ENCODE measurements around the gene UBLCP1.
"Not testable (repeated sequence)": the region's sequence is repeated elsewhere in the genome, so short reads cannot be mapped to it uniquely, and the experiment has no call there.

UBLCP1 gene

GRCh38 chr5:159228097-159228496 is 35.0 kb upstream of the UBLCP1 start:
- H3K27ac ChIP-seq (ENCODE audit: low read length); H3K4me1 ChIP-seq (ENCODE audit: control insufficient read depth, low read depth, low read length): not testable (repeated sequence)
- H3K27me3 ChIP-seq (ENCODE audit: control insufficient read depth, insufficient read depth, low read length) = peaks cover 96% of the 10 kb centered on the region

GRCh38 chr5:159230657-159231056 is 32.4 kb upstream of the UBLCP1 start:
- no peak overlapping the region for H3K27ac ChIP-seq (ENCODE audit: low read length)
- H3K9me3 ChIP-seq (ENCODE audit: control insufficient read depth, low read depth, low read length) = no peaks in the 10 kb centered on the region
- H3K36me3 ChIP-seq (ENCODE audit: control insufficient read depth, low read depth, low read length) = no peaks in the 10 kb centered on the region
- H3K4me1 ChIP-seq (ENCODE audit: control insufficient read depth, low read depth, low read length) = peaks cover 3% of the 10 kb centered on the region
- H3K9ac ChIP-seq (ENCODE audit: low read length) = no peak overlapping the region
- H3K4me3 ChIP-seq (ENCODE audit: low read length) = no peak overlapping the region
- peaks cover 78% of the 10 kb centered on the region for H3K27me3 ChIP-seq (ENCODE audit: control insufficient read depth, insufficient read depth, low read length)

More at GRCh38 chr5:159228097-159228496, 35.0 kb upstream of the UBLCP1 start:
- H3K9ac ChIP-seq (ENCODE audit: low read length); H3K4me3 ChIP-seq (ENCODE audit: low read length); H3K36me3 ChIP-seq (ENCODE audit: control insufficient read depth, low read depth, low read length); H3K9me3 ChIP-seq (ENCODE audit: control insufficient read depth, low read depth, low read length): not testable (repeated sequence)

GRCh38 chr5:159231167-159231566 is 31.9 kb upstream of the UBLCP1 start:
- no peaks in the 10 kb centered on the region for H3K9me3 ChIP-seq (ENCODE audit: control insufficient read depth, low read depth, low read length)
- peaks cover 3% of the 10 kb centered on the region for H3K4me1 ChIP-seq (ENCODE audit: control insufficient read depth, low read depth, low read length)
- H3K4me3 ChIP-seq (ENCODE audit: low read length) = no peak overlapping the region
- H3K9ac ChIP-seq (ENCODE audit: low read length) = no peak overlapping the region
- H3K27me3 ChIP-seq (ENCODE audit: control insufficient read depth, insufficient read depth, low read length) = peaks cover 73% of the 10 kb centered on the region
- no peak overlapping the region for H3K27ac ChIP-seq (ENCODE audit: low read length)
- no peaks in the 10 kb centered on the region for H3K36me3 ChIP-seq (ENCODE audit: control insufficient read depth, low read depth, low read length)

GRCh38 chr5:159235871-159236520 is 27.1 kb upstream of the UBLCP1 start:
- H3K9me3 ChIP-seq (ENCODE audit: control insufficient read depth, low read depth, low read length); H3K36me3 ChIP-seq (ENCODE audit: control insufficient read depth, low read depth, low read length); H3K4me1 ChIP-seq (ENCODE audit: control insufficient read depth, low read depth, low read length); H3K27ac ChIP-seq (ENCODE audit: low read length); H3K9ac ChIP-seq (ENCODE audit: low read length); H3K4me3 ChIP-seq (ENCODE audit: low read length): not testable (repeated sequence)
- peaks cover 29% of the 10 kb centered on the region for H3K27me3 ChIP-seq (ENCODE audit: control insufficient read depth, insufficient read depth, low read length)

- H3K27ac ChIP-seq (ENCODE audit: low read length) = no peak overlapping the region
- no peaks in the 10 kb centered on the region for H3K4me1 ChIP-seq (ENCODE audit: control insufficient read depth, low read depth, low read length)
- H3K27me3 ChIP-seq (ENCODE audit: control insufficient read depth, insufficient read depth, low read length) = peaks cover 8% of the 10 kb centered on the region
- H3K9ac ChIP-seq (ENCODE audit: low read length) = no peak overlapping the region
- no peak overlapping the region for H3K4me3 ChIP-seq (ENCODE audit: low read length)
- no peaks in the 10 kb centered on the region for H3K9me3 ChIP-seq (ENCODE audit: control insufficient read depth, low read depth, low read length)
- no peaks in the 10 kb centered on the region for H3K36me3 ChIP-seq (ENCODE audit: control insufficient read depth, low read depth, low read length)
Observed at GRCh38 chr5:159240301-159240870, 22.7 kb upstream of the UBLCP1 start.

- H3K4me3 ChIP-seq (ENCODE audit: low read length) = no peak overlapping the region
- H3K9ac ChIP-seq (ENCODE audit: low read length) = no peak overlapping the region
- no peak overlapping the region for H3K27ac ChIP-seq (ENCODE audit: low read length)
- no peaks in the 10 kb centered on the region for H3K36me3 ChIP-seq (ENCODE audit: control insufficient read depth, low read depth, low read length)
- no peaks in the 10 kb centered on the region for H3K9me3 ChIP-seq (ENCODE audit: control insufficient read depth, low read depth, low read length)
- no peaks in the 10 kb centered on the region for H3K4me1 ChIP-seq (ENCODE audit: control insufficient read depth, low read depth, low read length)
- H3K27me3 ChIP-seq (ENCODE audit: control insufficient read depth, insufficient read depth, low read length) = peaks cover 14% of the 10 kb centered on the region
Observed at GRCh38 chr5:159241946-159242552, 21.0 kb upstream of the UBLCP1 start.

GRCh38 chr5:159242656-159243055 is 20.4 kb upstream of the UBLCP1 start:
- no peak overlapping the region for H3K27ac ChIP-seq (ENCODE audit: low read length)
- no peaks in the 10 kb centered on the region for H3K36me3 ChIP-seq (ENCODE audit: control insufficient read depth, low read depth, low read length)
- H3K27me3 ChIP-seq (ENCODE audit: control insufficient read depth, insufficient read depth, low read length) = peaks cover 14% of the 10 kb centered on the region
- no peaks in the 10 kb centered on the region for H3K9me3 ChIP-seq (ENCODE audit: control insufficient read depth, low read depth, low read length)
- H3K9ac ChIP-seq (ENCODE audit: low read length) = no peak overlapping the region
- no peak overlapping the region for H3K4me3 ChIP-seq (ENCODE audit: low read length)
- H3K4me1 ChIP-seq (ENCODE audit: control insufficient read depth, low read depth, low read length) = no peaks in the 10 kb centered on the region

GRCh38 chr5:159243385-159243784 is 19.7 kb upstream of the UBLCP1 start:
- H3K27me3 ChIP-seq (ENCODE audit: control insufficient read depth, insufficient read depth, low read length) = peaks cover 11% of the 10 kb centered on the region
- no peak overlapping the region for H3K27ac ChIP-seq (ENCODE audit: low read length)
- H3K4me3 ChIP-seq (ENCODE audit: low read length) = no peak overlapping the region
- no peaks in the 10 kb centered on the region for H3K4me1 ChIP-seq (ENCODE audit: control insufficient read depth, low read depth, low read length)
- H3K36me3 ChIP-seq (ENCODE audit: control insufficient read depth, low read depth, low read length) = no peaks in the 10 kb centered on the region
- no peak overlapping the region for H3K9ac ChIP-seq (ENCODE audit: low read length)
- no peaks in the 10 kb centered on the region for H3K9me3 ChIP-seq (ENCODE audit: control insufficient read depth, low read depth, low read length)

GRCh38 chr5:159244163-159244562 is 18.9 kb upstream of the UBLCP1 start:
- no peak overlapping the region for H3K27ac ChIP-seq (ENCODE audit: low read length)
- H3K27me3 ChIP-seq (ENCODE audit: control insufficient read depth, insufficient read depth, low read length) = peaks cover 11% of the 10 kb centered on the region
- H3K36me3 ChIP-seq (ENCODE audit: control insufficient read depth, low read depth, low read length) = no peaks in the 10 kb centered on the region
- H3K9me3 ChIP-seq (ENCODE audit: control insufficient read depth, low read depth, low read length) = no peaks in the 10 kb centered on the region
- H3K4me3 ChIP-seq (ENCODE audit: low read length) = no peak overlapping the region
- H3K9ac ChIP-seq (ENCODE audit: low read length) = no peak overlapping the region
- no peaks in the 10 kb centered on the region for H3K4me1 ChIP-seq (ENCODE audit: control insufficient read depth, low read depth, low read length)

- peaks cover 11% of the 10 kb centered on the region for H3K27me3 ChIP-seq (ENCODE audit: control insufficient read depth, insufficient read depth, low read length)
Observed at GRCh38 chr5:159244890-159245289, 18.2 kb upstream of the UBLCP1 start.

GRCh38 chr5:159249158-159249557 is 13.9 kb upstream of the UBLCP1 start:
- H3K27ac ChIP-seq (ENCODE audit: low read length) = no peak overlapping the region
- no peak overlapping the region for H3K9ac ChIP-seq (ENCODE audit: low read length)
- no peaks in the 10 kb centered on the region for H3K4me1 ChIP-seq (ENCODE audit: control insufficient read depth, low read depth, low read length)
- no peaks in the 10 kb centered on the region for H3K36me3 ChIP-seq (ENCODE audit: control insufficient read depth, low read depth, low read length)
- no peaks in the 10 kb centered on the region for H3K9me3 ChIP-seq (ENCODE audit: control insufficient read depth, low read depth, low read length)
- H3K27me3 ChIP-seq (ENCODE audit: control insufficient read depth, insufficient read depth, low read length) = peaks cover 11% of the 10 kb centered on the region
- H3K4me3 ChIP-seq (ENCODE audit: low read length) = no peak overlapping the region

More at GRCh38 chr5:159244890-159245289, 18.2 kb upstream of the UBLCP1 start:
- Histone ChIP-seq H3K36me3 (ENCODE audit: control insufficient read depth, low read depth, low read length) (no peaks in the 10 kb centered on the region), H3K9me3 (ENCODE audit: control insufficient read depth, low read depth, low read length) (no peaks in the 10 kb centered on the region), H3K4me1 (ENCODE audit: control insufficient read depth, low read depth, low read length) (no peaks in the 10 kb centered on the region), H3K9ac (ENCODE audit: low read length) (no peak overlapping the region), H3K27ac (ENCODE audit: low read length) (no peak overlapping the region), H3K4me3 (ENCODE audit: low read length) (no peak overlapping the region)

- H3K9me3 ChIP-seq (ENCODE audit: control insufficient read depth, low read depth, low read length) = no peaks in the 10 kb centered on the region
Observed at GRCh38 chr5:159252195-159252594, 10.9 kb upstream of the UBLCP1 start.

More at GRCh38 chr5:159252195-159252594, 10.9 kb upstream of the UBLCP1 start:
- Histone ChIP-seq H3K4me1 (ENCODE audit: control insufficient read depth, low read depth, low read length) (no peaks in the 10 kb centered on the region), H3K9ac (ENCODE audit: low read length) (no peak overlapping the region), H3K36me3 (ENCODE audit: control insufficient read depth, low read depth, low read length) (no peaks in the 10 kb centered on the region), H3K4me3 (ENCODE audit: low read length) (no peak overlapping the region), H3K27ac (ENCODE audit: low read length) (no peak overlapping the region), H3K27me3 (ENCODE audit: control insufficient read depth, insufficient read depth, low read length) (peaks cover 27% of the 10 kb centered on the region)

Data from iPS-18a (cell line).